Tibial nerve (tissue), 4 donors: ENCODE measurements around the gene CARMIL1.

Experiments used
- EP300 ChIP-seq, 2 donors: sonication (generic); formaldehyde crosslinking; IDR thresholded peaks; one replicate each; pipeline ENCODE4 v1.6.1; 2017; ENCODE audit warnings: antibody characterized with exemption in 2 of 2, mild to moderate bottlenecking in 1 of 2
- POLR2A ChIP-seq, 2 donors: fragments of 450-650 bp; IDR thresholded peaks; one replicate each; pipeline ENCODE4 v1.6.1; 2017; ENCODE audit warnings: antibody characterized with exemption in 2 of 2, mild to moderate bottlenecking in 2 of 2, moderate library complexity in 2 of 2
- TF ChIP-seq, protein P1 (sequence below), 5 experiments: fragments of 200-600 bp in 3 of 5; fragments of 450-650 bp in 2 of 5; sonication (generic) in 3 of 5; IDR thresholded peaks; one replicate each; pipeline ENCODE4 v1.5.1; 2016 to 2019; ENCODE audit warnings: antibody characterized with exemption in 5 of 5, mild to moderate bottlenecking in 3 of 5, moderate library complexity in 2 of 5

DNA sequence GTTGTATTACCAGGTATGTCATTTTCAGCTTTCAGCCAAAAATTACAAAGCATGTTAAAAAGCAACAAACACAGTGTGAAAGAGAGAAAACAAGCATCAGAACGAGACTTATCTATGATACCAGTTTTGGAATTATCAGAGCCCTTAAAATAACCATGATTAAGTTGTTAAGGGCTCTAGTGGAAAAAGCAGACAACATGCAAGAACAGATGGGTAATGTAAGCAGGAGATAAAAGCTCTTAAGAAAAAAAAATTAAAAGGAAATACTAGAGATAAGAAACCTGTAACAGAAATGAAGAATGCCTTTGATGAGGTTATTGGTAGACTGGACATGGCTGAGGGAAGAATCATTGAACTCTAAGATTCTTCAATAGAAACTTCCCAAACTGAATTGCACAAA is 245.4 kb downstream of the CARMIL1 start:
- TF ChIP-seq POLR2A (IDR thresholded peaks at IDR 0.05), result no peak
- TF ChIP-seq EP300 (IDR thresholded peaks at IDR 0.05), result no peak
- TF ChIP-seq, protein P1, sequence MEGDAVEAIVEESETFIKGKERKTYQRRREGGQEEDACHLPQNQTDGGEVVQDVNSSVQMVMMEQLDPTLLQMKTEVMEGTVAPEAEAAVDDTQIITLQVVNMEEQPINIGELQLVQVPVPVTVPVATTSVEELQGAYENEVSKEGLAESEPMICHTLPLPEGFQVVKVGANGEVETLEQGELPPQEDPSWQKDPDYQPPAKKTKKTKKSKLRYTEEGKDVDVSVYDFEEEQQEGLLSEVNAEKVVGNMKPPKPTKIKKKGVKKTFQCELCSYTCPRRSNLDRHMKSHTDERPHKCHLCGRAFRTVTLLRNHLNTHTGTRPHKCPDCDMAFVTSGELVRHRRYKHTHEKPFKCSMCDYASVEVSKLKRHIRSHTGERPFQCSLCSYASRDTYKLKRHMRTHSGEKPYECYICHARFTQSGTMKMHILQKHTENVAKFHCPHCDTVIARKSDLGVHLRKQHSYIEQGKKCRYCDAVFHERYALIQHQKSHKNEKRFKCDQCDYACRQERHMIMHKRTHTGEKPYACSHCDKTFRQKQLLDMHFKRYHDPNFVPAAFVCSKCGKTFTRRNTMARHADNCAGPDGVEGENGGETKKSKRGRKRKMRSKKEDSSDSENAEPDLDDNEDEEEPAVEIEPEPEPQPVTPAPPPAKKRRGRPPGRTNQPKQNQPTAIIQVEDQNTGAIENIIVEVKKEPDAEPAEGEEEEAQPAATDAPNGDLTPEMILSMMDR (IDR thresholded peaks at IDR 0.05), result no peak
